Measurements from ENCODE around the gene CBX8.

CBX8 gene

GRCh38 chr17:79832218-79833109 is 35.6 kb upstream of the CBX8 start:
- DNase-seq (ENCODE audit: extremely low spot score) = no peak
- POLR2A ChIA-PET = no interaction called here
- CTCF ChIA-PET = interaction anchor here (0.7 to 1.3 kb wide), 4 partner anchors 12 to 43 kb away, joined by 3 read pairs; no protein-coding TSS in a partner anchor
- no peak for TF ChIP-seq CTCF (IDR thresholded peaks at IDR 0.05; ENCODE audit: control extremely low read depth, extremely low read depth, low read depth, missing control alignments)

GRCh38 chr17:79831265-79832217 is 34.7 kb upstream of the CBX8 start:
- no peak for TF ChIP-seq CTCF (IDR thresholded peaks at IDR 0.05; ENCODE audit: control extremely low read depth, extremely low read depth, low read depth, missing control alignments)
- ChIA-PET POLR2A (no interaction called here), CTCF (interaction anchor here (1.3 to 2.4 kb wide), 3 partner anchors 9 to 14 kb away, joined by 3 to 12 read pairs (median 5); partner anchors contain the start of gene CBX4)
- no peak for DNase-seq (ENCODE audit: extremely low spot score)

GRCh38 chr17:79830763-79831264 is 33.9 kb upstream of the CBX8 start:
- ChIA-PET CTCF (interaction anchor here (1.0 to 2.4 kb wide), 3 partner anchors 9 to 18 kb away, joined by 3 to 12 read pairs (median 5); partner anchors contain the start of gene CBX4), POLR2A (no interaction called here)
- DNase-seq (ENCODE audit: extremely low spot score) = no peak
- TF ChIP-seq CTCF (IDR thresholded peaks at IDR 0.05; ENCODE audit: control extremely low read depth, extremely low read depth, low read depth, missing control alignments) = no peak

- no peak for DNase-seq (ENCODE audit: extremely low spot score)
- ChIA-PET POLR2A (no interaction called here), CTCF (interaction anchor here (1.0 to 2.4 kb wide), 3 partner anchors 10 to 18 kb away, joined by 3 to 12 read pairs (median 5); partner anchors contain the start of gene CBX4)
- no peak for TF ChIP-seq CTCF (IDR thresholded peaks at IDR 0.05; ENCODE audit: control extremely low read depth, extremely low read depth, low read depth, missing control alignments)
Measured at GRCh38 chr17:79830303-79830702, 33.4 kb upstream of the CBX8 start.

GRCh38 chr17:79829457-79829856 is 32.6 kb upstream of the CBX8 start:
- POLR2A ChIA-PET = no interaction called here
- TF ChIP-seq CTCF (IDR thresholded peaks at IDR 0.05; ENCODE audit: control extremely low read depth, extremely low read depth, low read depth, missing control alignments) = no peak
- CTCF ChIA-PET = interaction anchor here (2.2 to 2.4 kb wide), 3 partner anchors 11 to 19 kb away, joined by 5 to 12 read pairs (median 6); partner anchors contain the start of gene CBX4

GRCh38 chr17:79829004-79829403 is 32.1 kb upstream of the CBX8 start:
- DNase-seq (ENCODE audit: extremely low spot score) = no peak
- POLR2A ChIA-PET = no interaction called here
- CTCF ChIA-PET = interaction anchor here (2.2 kb wide), 2 partner anchors 11 to 18 kb away, joined by 5 to 6 read pairs; partner anchors contain the start of gene CBX4
- TF ChIP-seq CTCF (IDR thresholded peaks at IDR 0.05; ENCODE audit: control extremely low read depth, extremely low read depth, low read depth, missing control alignments) = no peak

More at GRCh38 chr17:79829457-79829856, 32.6 kb upstream of the CBX8 start:
- no peak for DNase-seq (ENCODE audit: extremely low spot score)

All from GM10248 (cell line).